ENCODE measurements around the gene RAP1GAP.

DNA sequence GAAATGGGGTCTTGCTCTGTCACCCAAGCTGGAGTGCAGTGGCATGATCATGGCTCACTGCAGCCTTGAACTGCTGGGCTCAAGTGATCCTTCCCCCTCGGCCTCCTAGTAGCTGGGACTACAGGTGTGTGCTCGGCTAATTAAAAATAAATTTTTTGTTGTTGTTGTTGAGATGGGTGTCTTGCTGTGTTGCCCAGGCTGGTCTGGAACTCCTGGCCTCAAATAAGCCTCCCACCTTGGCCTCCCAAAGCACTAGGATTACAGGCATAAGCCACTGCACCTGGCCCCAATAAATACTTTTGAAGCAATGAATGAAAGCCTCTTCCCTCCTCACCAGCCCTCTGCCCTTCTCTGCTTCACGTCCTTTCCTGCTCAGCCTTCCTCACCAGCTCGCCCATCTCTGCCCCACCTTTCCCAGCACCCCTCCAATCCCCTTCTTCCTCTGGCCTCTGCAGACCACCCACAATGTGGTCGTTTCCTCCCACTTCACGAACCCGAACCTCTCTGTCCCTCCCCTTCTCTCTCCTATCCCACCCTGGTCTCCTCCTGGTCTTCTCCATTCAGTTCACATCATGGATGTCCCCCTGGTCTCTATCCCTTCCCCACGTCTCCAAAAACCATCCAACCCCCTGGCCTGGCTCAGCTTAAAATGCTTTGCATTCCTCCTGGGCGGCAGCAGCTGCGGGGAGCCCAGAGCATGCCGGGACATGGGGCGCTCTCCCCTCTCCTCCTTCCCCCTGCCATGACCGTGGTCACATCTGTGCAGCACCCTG is 38.4 kb downstream of the RAP1GAP start:
- TF ChIP-seq, protein P1, sequence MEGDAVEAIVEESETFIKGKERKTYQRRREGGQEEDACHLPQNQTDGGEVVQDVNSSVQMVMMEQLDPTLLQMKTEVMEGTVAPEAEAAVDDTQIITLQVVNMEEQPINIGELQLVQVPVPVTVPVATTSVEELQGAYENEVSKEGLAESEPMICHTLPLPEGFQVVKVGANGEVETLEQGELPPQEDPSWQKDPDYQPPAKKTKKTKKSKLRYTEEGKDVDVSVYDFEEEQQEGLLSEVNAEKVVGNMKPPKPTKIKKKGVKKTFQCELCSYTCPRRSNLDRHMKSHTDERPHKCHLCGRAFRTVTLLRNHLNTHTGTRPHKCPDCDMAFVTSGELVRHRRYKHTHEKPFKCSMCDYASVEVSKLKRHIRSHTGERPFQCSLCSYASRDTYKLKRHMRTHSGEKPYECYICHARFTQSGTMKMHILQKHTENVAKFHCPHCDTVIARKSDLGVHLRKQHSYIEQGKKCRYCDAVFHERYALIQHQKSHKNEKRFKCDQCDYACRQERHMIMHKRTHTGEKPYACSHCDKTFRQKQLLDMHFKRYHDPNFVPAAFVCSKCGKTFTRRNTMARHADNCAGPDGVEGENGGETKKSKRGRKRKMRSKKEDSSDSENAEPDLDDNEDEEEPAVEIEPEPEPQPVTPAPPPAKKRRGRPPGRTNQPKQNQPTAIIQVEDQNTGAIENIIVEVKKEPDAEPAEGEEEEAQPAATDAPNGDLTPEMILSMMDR (IDR thresholded peaks at IDR 0.05 in 4 of 5, conservative IDR thresholded peaks at IDR 0.05 in 1 of 5) = no peak
- no peak for TF ChIP-seq POLR2A (IDR thresholded peaks at IDR 0.05)

All from gastrocnemius medialis (tissue), 4 donors.